Forelimb muscle (tissue), 1 donor: ENCODE measurements around the gene KCNQ1. TPM values are rescaled to one million over a fixed set of nuclear protein-coding genes. Genes with fewer than 3 reads are reported as not detected.

Experiments used
- DNase-seq: peaks from one replicate; pipeline ENCODE4 v3.0.0-alpha.2; 2013; ENCODE audit warnings: low read depth
- polyA plus RNA-seq: library from polyadenylated mRNA; unstranded; fragments of 120-200 nt; gene quantifications from one replicate; pipeline ENCODE4 v1.2.1, GENCODE V29; 2013; ENCODE audit not compliant: insufficient read length

The KCNQ1 gene
- polyA plus RNA-seq, 1 donor: 2.1 TPM

DNA sequence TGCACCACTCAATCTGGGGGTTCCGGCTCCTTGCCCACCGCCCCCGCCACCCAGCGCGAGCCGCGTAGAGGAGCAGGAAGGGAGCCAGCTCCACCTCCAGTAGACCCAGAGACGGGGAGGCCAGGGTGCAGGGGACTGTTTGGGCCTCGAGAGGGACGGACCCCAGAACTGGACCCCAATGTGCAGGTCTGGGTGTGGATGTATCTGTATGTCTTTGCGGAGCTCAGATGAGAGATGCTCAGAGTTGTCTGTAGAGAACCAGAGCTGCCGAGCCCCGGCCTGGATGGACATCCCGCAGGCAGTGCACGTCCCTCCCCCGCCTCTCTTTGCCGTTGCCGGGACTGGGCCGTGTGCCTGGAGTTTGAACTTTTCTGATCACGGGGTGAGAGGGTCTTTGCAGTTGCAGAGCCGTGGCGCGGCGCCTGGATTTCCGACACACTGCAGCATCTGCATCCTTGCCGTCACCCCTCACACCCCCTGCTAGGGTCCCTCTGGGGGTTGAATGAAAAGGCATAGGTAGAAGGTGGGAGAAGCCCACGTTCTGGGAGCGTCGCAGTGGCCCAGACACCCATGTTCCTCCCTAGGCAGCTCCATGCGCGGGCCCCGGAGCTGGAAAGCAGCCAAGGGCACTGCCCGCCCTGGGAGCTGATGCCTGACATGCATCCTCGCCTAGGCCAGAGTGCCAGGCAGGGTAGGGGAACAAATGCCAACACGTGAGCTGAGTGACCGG lies 105.2 kb downstream of the KCNQ1 start:
- no peak for DNase-seq

DNA sequence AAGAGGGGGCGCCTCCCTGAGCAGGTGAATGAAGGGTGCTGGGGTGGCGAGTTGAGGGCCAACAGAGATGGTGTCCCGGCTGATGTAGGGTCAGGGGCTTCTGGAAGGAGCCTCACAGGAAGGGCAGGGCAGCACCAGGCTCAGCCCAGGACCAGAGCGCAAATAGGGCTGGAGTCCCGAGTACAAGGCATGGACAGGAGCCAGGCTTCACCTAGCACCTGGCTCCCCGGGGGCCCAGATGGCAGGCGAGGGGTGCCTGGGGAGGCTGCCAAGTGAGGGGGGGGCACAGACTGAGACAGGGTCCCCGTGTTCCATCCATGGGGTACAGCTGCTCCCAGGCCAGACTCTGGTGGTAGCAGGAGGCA lies 105.8 kb downstream of the KCNQ1 start:
- no peak for DNase-seq

DNA sequence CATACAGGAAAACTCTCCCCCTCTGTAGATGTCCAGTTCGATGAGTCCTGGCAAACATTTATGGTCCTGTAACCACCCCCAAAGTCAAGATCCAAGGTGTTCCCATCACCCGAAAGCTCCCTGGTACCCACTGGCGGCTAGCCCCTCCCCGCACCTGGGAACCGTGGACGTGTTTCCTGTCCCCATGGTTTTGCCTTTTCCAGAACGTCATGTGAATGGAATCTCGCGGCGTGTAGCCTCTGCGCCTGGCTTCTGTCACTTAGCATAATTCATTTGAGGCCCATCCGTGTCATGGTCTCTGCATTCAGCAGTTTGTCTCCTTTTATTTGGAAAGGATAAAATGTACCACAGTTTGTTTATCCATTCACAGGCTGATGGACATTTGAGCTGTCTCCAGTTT lies 106.3 kb downstream of the KCNQ1 start:
- no peak for DNase-seq

GRCh38 chr11:2552210-2552609 lies 107.4 kb downstream of the KCNQ1 start:
- no peak for DNase-seq

DNA sequence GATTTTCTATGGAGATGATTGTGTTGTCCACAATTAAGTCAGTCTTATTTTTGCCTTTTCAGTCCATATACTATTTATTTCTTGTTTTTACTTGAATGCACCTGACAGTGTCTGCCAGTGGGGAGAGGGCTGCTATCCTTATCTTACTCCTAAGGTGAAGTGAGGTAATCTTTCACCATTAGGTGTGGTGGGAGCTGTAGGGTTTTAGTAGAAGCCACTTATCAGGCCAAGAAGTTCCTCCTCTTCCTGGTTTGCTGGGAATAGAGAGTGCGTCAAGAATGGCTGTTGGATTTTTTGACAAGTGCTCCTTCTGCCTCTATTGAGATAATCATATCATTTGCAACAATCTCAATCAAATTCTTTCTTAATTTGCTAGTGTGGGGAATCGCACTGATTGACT lies 108.4 kb downstream of the KCNQ1 start:
- no peak for DNase-seq

DNA sequence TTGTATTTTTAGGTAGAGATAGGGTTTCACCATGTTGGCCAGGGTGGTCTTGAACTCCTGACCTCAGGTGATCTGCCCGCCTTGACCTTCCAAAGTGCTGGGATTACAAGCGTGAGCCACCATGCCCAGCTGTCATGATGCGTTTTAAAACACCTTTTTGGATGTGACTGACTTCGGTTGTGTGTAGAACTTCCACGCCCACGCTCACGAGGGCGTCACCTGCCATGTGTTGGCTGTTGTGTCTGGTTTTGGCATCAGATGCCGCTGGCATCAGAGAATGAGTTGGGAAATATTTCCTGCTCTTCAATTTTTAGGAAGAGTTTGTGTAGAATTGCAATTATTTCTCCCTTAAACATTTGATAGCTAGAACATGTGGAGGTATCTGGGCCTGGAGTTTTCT lies 109.1 kb downstream of the KCNQ1 start:
- no peak for DNase-seq

- DNase-seq: no peak
Measured at GRCh38 chr11:2554338-2555207, 109.8 kb downstream of the KCNQ1 start.

GRCh38 chr11:2555336-2555735 lies 110.5 kb downstream of the KCNQ1 start:
- DNase-seq: no peak

DNA sequence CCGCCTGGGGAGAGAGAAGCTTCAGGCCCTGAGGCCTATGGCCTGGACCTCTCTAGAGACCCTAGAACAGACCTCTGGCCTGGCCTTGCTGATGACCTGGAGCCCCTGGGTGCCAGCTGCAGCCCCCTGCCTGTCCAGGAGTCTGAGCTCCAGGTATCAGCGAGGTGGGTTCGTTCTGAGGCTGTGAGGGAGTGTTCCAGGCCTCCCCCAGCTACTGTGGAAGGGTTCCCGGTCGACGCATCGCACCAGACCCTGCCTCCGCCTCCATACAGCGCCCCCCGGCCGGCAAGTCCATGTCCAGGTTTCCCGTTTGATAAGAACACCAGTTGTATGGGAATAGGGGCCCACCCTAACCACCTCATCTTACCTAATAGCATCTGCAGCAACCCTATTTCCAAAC lies 111.1 kb downstream of the KCNQ1 start:
- no peak for DNase-seq

DNA sequence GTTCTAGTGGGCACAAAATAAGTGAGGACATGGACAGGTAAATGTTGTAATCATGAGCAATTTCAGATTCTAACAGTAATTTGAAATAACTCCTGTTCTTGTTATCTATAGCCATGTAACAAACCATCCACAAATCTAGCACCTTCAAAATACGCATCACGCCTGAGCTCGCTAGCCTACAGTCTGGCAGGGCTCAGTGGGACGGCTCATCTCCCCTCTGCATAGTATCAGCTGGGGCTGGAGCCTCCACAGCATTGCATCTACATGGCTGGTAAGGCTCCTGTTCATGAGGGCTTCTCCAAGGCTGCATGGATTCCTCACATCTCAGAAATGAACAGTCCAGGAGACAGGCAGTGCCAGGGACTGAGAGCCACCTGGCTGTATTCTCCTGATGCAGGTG lies 112.6 kb downstream of the KCNQ1 start:
- DNase-seq: no peak

- DNase-seq: no peak
Measured at GRCh38 chr11:2558397-2558796, 113.6 kb downstream of the KCNQ1 start.

DNA sequence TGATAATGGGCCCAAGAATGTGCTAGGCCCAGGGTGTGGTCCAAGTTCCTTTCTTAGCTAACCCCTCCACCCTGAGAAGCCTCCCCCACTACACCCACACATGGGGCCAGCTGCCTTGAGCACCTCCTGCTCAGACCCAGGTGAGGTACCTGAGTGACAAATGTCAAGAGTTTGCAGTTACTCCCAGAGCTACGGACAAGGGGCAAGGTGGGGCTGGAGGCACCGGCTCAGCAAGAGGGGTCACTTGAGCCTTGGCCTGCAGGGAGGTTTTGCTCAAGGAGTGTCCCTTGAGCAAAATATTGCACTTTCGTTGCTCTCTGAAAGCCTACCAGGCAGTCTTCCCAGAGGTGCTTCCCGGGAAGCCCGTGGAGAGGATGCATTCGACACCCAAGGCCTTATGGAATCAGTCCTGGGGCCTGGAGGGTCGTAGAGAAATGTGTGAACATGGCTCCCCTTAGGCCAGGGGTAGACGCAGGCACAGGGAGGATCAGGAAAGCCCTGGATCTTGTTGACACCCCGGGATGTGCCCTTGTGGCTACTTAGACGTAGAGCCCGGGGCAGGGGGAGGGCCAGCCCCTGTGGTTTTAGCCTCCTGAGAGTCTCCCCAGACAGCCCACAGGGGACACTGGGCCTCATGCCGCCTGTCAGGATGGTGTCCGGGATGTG lies 114.2 kb downstream of the KCNQ1 start:
- DNase-seq: no peak

- no peak for DNase-seq
Measured at GRCh38 chr11:2559527-2560311, 114.9 kb downstream of the KCNQ1 start.

GRCh38 chr11:2561696-2562581 lies 117.1 kb downstream of the KCNQ1 start:
- no peak for DNase-seq

GRCh38 chr11:2562890-2563212 lies 118.0 kb downstream of the KCNQ1 start:
- DNase-seq: no peak

- DNase-seq: no peak
Measured at GRCh38 chr11:2563213-2564007, 118.6 kb downstream of the KCNQ1 start.

DNA sequence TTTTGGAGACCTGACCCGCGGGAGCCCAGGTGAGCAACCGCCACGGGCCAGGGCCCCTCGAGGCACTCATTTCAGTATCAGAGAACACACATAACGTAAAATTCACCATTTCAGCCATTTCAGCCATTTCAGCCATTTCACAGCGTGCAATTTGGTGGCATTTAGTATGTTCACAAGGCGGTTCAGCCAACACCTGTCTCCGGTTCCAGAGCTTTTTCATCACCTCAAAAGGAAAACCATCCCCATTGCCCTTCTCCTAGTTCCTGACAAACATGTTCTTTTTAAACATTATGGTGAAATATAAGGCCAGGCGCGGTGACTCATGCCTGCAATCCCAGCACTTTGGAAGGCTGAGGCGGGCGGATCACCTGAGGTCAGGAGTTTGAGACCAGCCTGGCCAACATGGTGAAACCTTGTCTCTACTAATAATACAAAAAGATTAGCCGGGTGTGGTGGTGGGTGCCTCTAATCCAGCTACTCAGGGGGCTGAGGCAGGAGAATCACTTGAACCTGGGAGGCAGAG lies 119.3 kb downstream of the KCNQ1 start:
- no peak for DNase-seq

GRCh38 chr11:2564588-2565425 lies 120.0 kb downstream of the KCNQ1 start:
- DNase-seq: no peak
